Naive B cell (primary cell): Measurements from ENCODE around the gene GPR171. TPM values are rescaled to one million over a fixed set of nuclear protein-coding genes. Genes with fewer than 3 reads are reported as not detected.

Experiments
- ATAC-seq, 2 donors: fragments of 150-1000 bp; cut with Tn5 transposase; 2 replicates each; pipeline ENCODE4 v1.10.0; 2021; ENCODE audit warnings: low read depth in 2 of 2, mild to moderate bottlenecking in 2 of 2, moderate library complexity in 2 of 2
- DNase-seq: peaks from one replicate; pipeline ENCODE4 v3.0.0; 2022
- H3K27ac Mint-ChIP-seq, 6 donors: one replicate each; pipeline ENCODE4 v1.8.0; 2020 to 2022; ENCODE audit warnings: mild to moderate bottlenecking in 6 of 6, mixed read lengths in 6 of 6, moderate library complexity in 5 of 6, inconsistent platforms in 2 of 6
- H3K27me3 Mint-ChIP-seq, 3 donors: one replicate each; pipeline ENCODE4 v1.8.0; 2021 to 2022; ENCODE audit warnings: mixed read lengths in 3 of 3, mild to moderate bottlenecking in 1 of 3
- H3K36me3 Mint-ChIP-seq, 2 donors: one replicate each; pipeline ENCODE4 v1.8.0; 2020 to 2022; ENCODE audit warnings: mixed read lengths in 2 of 2, inconsistent platforms in 1 of 2, mild to moderate bottlenecking in 1 of 2
- H3K4me1 Mint-ChIP-seq, 3 donors: one replicate each; pipeline ENCODE4 v1.8.0; 2020 to 2022; ENCODE audit warnings: mixed read lengths in 3 of 3, inconsistent platforms in 1 of 3, mild to moderate bottlenecking in 1 of 3, moderate library complexity in 1 of 3
- H3K4me3 Mint-ChIP-seq, 8 donors: one replicate each; pipeline ENCODE4 v1.8.0; 2020 to 2022; ENCODE audit warnings: mild to moderate bottlenecking in 8 of 8, mixed read lengths in 8 of 8, moderate library complexity in 8 of 8, inconsistent platforms in 2 of 8
- H3K9me3 Mint-ChIP-seq, 7 donors: one replicate each; pipeline ENCODE4 v1.8.0; 2020 to 2022; ENCODE audit warnings: mixed read lengths in 7 of 7, mild to moderate bottlenecking in 5 of 7, inconsistent platforms in 2 of 7, moderate library complexity in 1 of 7
- polyA plus RNA-seq, 6 donors: library from polyadenylated mRNA; unstranded; fragments of 300-500 nt; fragmentation: Illumina TruSeq; gene quantifications; one replicate each; pipeline ENCODE4 v1.2.3, GENCODE V29; 2021; ENCODE audit warnings: low read depth in 6 of 6

GPR171 gene
- polyA plus RNA-seq, 6 donors from 2014 or later, result 0.62 to 4.7 (median 1.7) TPM

GRCh38 chr3:151156618-151157216, 46.3 kb downstream of the GPR171 start:
- no peaks in the 10 kb centered on the region for H3K36me3 Mint-ChIP-seq
- ATAC-seq (peak; percentile 84 to 89), DNase-seq (peak; percentile 46)
- peaks cover 0 to 4% (median 0%) of the 10 kb centered on the region in 3 donors for H3K27me3 Mint-ChIP-seq
- H3K9me3 Mint-ChIP-seq, result no peaks in the 10 kb centered on the region
- no peaks in the 10 kb centered on the region for H3K4me1 Mint-ChIP-seq
- no peak overlapping the region for H3K27ac Mint-ChIP-seq
- H3K4me3 Mint-ChIP-seq, result no peak overlapping the region

GRCh38 chr3:151155409-151156128, 47.4 kb downstream of the GPR171 start:
- Mint-ChIP-seq H3K27ac (no peak overlapping the region), H3K9me3 (no peaks in the 10 kb centered on the region), H3K27me3 (no peaks in the 10 kb centered on the region), H3K4me1 (no peaks in the 10 kb centered on the region), H3K36me3 (no peaks in the 10 kb centered on the region), H3K4me3 (no peak overlapping the region)
- DNase-seq, result no peak
- ATAC-seq, result no peak

- no peak overlapping the region for H3K4me3 Mint-ChIP-seq
- H3K27ac Mint-ChIP-seq, result no peak overlapping the region
- ATAC-seq (no peak), DNase-seq (no peak)
- H3K36me3 Mint-ChIP-seq, result no peaks in the 10 kb centered on the region
- H3K9me3 Mint-ChIP-seq, result no peaks in the 10 kb centered on the region
- H3K4me1 Mint-ChIP-seq, result no peaks in the 10 kb centered on the region
- no peaks in the 10 kb centered on the region for H3K27me3 Mint-ChIP-seq
Observed at GRCh38 chr3:151154566-151154965, 48.5 kb downstream of the GPR171 start.

- no peaks in the 10 kb centered on the region for H3K4me1 Mint-ChIP-seq
- H3K27ac Mint-ChIP-seq, result peak overlapping the region in 1 of 6 donors; percentile 61
- no peak for DNase-seq
- no peaks in the 10 kb centered on the region for H3K36me3 Mint-ChIP-seq
- H3K4me3 Mint-ChIP-seq, result no peak overlapping the region
- H3K27me3 Mint-ChIP-seq, result no peaks in the 10 kb centered on the region
- ATAC-seq, result no peak
- H3K9me3 Mint-ChIP-seq, result no peaks in the 10 kb centered on the region
Observed at GRCh38 chr3:151152455-151153079, 50.4 kb downstream of the GPR171 start.

Other genes with a start within 250 kb of the GPR171 start
- not detected for gene CLRN1, start 230.5 kb downstream of the GPR171 start, polyA plus RNA-seq
- under 1 TPM in 2 of 6 donors, not detected in 4; 0.22 to 0.23 TPM for gene MED12L, start 117.6 kb downstream of the GPR171 start, polyA plus RNA-seq
- 10 to 100 TPM; 35.9 to 74.9 (median 53.4) TPM for gene P2RY14, start 75.3 kb upstream of the GPR171 start, polyA plus RNA-seq
- gene GPR87, start 113.6 kb upstream of the GPR171 start, polyA plus RNA-seq, result not detected
- 1 to 10 TPM in 1 of 6 donors, under 1 TPM in 4, not detected in 1; 0.14 to 1.1 (median 0.29) TPM for gene P2RY13, start 126.3 kb upstream of the GPR171 start, polyA plus RNA-seq
- gene P2RY12, start 181.5 kb upstream of the GPR171 start, polyA plus RNA-seq, result 1 to 10 TPM in 2 of 6 donors, under 1 TPM in 3, not detected in 1; 0.57 to 1.1 (median 0.91) TPM